Glomerular endothelial cell (primary cell): ENCODE results near the gene NMNAT1. TPM values are rescaled to one million over a fixed set of nuclear protein-coding genes. Genes with fewer than 3 reads are reported as not detected.
"Not testable (repeated sequence)": the region's sequence is repeated elsewhere in the genome, so short reads cannot be mapped to it uniquely, and the experiment has no call there.

ENCODE experiments used
- DNase-seq: peaks from one replicate; pipeline ENCODE4 v3.0.0-alpha.2; 2011; ENCODE audit warnings: low read depth, low spot score; ENCODE audit errors: extremely low read depth
- total RNA-seq: library from RNA; depleted of rRNA; stranded (reverse); fragments of >200 nt; gene quantifications from 2 replicates; pipeline ENCODE4 v1.2.3, GENCODE V29; 2015

The NMNAT1 gene
- total RNA-seq, 1 donor from 2014 or later: 8.9 TPM

GRCh38 chr1:9917901-9918300 is 25.4 kb upstream of the NMNAT1 start:
- DNase-seq: no peak

GRCh38 chr1:9920606-9921005 is 22.7 kb upstream of the NMNAT1 start:
- no peak for DNase-seq

GRCh38 chr1:9922342-9922741 is 20.9 kb upstream of the NMNAT1 start:
- no peak for DNase-seq

GRCh38 chr1:9927259-9927658 is 16.0 kb upstream of the NMNAT1 start:
- no peak for DNase-seq

GRCh38 chr1:9929431-9930385 is 13.6 kb upstream of the NMNAT1 start:
- no peak for DNase-seq

- no peak for DNase-seq
These were observed 806 bp upstream of the NMNAT1 start for GRCh38 chr1:9942399-9942938.

- DNase-seq: no peak
These were observed 3.0 kb downstream of the NMNAT1 start for GRCh38 chr1:9946315-9946714.

- no peak for DNase-seq
These were observed 14.5 kb downstream of the NMNAT1 start for GRCh38 chr1:9957726-9958125.

- no peak for DNase-seq
These were observed 16.7 kb downstream of the NMNAT1 start for GRCh38 chr1:9960011-9960410.

GRCh38 chr1:9960706-9961562 is 17.7 kb downstream of the NMNAT1 start:
- no peak for DNase-seq

GRCh38 chr1:9984253-9984652 is 41.0 kb downstream of the NMNAT1 start:
- no peak for DNase-seq

GRCh38 chr1:9985001-9985400 is 41.7 kb downstream of the NMNAT1 start:
- no peak for DNase-seq

- no peak for DNase-seq
These were observed 46.5 kb downstream of the NMNAT1 start for GRCh38 chr1:9989773-9990172.

GRCh38 chr1:9990944-9991343 is 47.7 kb downstream of the NMNAT1 start:
- peak; percentile 64 for DNase-seq

- no peak for DNase-seq
These were observed 49.6 kb downstream of the NMNAT1 start for GRCh38 chr1:9992910-9993309.

GRCh38 chr1:9993561-9994075 is 50.3 kb downstream of the NMNAT1 start:
- DNase-seq: no peak

- DNase-seq: no peak
These were observed 53.6 kb downstream of the NMNAT1 start, which contains the start of gene RBP7 for GRCh38 chr1:9996624-9997582. RBP7 (plus strand) TSS chr1:9997228; CDS start chr1:9997259, 31 bp downstream.

GRCh38 chr1:10001016-10001665 is 57.9 kb downstream of the NMNAT1 start:
- DNase-seq: no peak

- not testable (repeated sequence) for DNase-seq
These were observed 62.0 kb downstream of the NMNAT1 start for GRCh38 chr1:10005248-10005647.
